NCI-H460 (cell line): ENCODE measurements around the gene FBXO11. TPM values are rescaled to one million over a fixed set of nuclear protein-coding genes. Genes with fewer than 3 reads are reported as not detected.
"Not testable (repeated sequence)": the region's sequence is repeated elsewhere in the genome, so short reads cannot be mapped to it uniquely, and the experiment has no call there.

Source experiments
- DNase-seq: peaks from one replicate; pipeline ENCODE4 v3.0.0-alpha.2; 2016; ENCODE audit warnings: low read depth; ENCODE audit errors: extremely low read depth
- total RNA-seq: library from RNA; depleted of rRNA; stranded (reverse); fragments of >200 nt; shearing (Covaris generic); gene quantifications from 2 replicates; pipeline ENCODE4 v1.2.3, GENCODE V29; 2014

Gene FBXO11
- total RNA-seq, 1 experiment from 2014 or later: 24.1 TPM

- no peak for DNase-seq
Measured at GRCh38 chr2:47899915-47900816, 6.1 kb downstream of the FBXO11 start.

- no peak for DNase-seq
Measured at GRCh38 chr2:47897883-47898731, 8.2 kb downstream of the FBXO11 start.

GRCh38 chr2:47897191-47897882 is 9.0 kb downstream of the FBXO11 start:
- DNase-seq: not testable (repeated sequence)

- no peak for DNase-seq
Measured at GRCh38 chr2:47896450-47896968, 9.8 kb downstream of the FBXO11 start.

DNA sequence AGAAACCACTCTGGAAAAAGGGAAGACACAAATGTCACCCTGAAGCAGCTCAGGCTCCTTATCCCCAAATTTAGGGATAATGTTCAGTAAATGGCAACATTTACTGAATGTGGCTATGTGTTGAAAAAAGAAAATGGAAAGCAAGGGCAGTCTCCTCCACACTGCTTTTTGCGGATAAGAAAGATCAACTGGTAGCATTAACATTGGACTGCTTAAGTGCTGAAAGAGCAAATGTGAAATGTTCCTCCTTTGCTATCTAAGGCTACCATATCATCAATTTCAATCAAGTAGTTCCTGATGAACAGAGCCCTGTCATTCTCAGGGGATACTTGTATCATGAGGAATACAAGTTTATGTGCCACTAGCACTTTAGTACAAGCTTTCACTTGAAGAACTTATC is 12.5 kb downstream of the FBXO11 start:
- no peak for DNase-seq

GRCh38 chr2:47892338-47892730 is 14.0 kb downstream of the FBXO11 start:
- no peak for DNase-seq

DNA sequence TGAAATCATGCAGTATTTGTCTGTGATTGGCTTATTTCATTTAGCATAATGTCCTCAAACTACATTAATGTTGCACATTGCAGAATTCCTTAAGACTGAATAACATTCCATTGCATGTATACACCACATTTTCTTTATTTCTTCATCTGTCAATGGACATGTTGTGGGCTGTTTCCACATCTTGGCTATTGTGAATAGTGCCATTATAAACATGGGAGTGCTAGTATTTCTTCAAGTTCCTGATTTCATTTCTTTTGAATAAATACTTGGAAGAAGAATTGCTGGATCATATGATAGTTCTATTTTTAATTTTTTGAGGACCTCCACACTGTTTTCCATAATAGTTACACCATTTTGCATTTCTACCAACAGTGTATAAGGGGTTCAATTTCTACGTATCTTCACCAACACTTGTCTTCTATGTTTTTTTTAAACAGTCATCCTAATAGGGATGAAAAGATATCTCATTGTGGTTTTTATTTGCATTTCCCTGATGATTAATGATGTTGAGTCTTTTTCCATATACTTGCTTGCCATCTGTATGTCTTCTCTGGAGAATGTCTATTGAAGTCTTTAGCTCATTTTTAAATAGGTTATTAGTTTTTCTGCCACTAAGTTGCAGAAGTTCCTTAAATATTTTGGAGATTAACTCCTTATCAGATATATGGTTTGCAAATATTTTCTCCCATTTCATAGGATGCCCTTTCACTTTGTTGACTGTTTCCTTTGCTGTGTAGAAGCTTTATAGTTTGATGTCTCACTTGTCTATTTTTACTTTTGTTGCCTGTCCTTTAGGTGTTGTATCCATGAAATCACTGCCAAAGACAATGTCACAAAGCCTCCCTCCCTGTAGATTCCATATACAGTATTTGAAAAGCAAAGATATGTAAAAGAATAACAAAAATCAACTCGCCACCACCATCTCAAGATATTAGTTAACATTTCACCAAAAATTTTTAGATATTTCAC is 14.6 kb downstream of the FBXO11 start:
- DNase-seq: no peak

DNA sequence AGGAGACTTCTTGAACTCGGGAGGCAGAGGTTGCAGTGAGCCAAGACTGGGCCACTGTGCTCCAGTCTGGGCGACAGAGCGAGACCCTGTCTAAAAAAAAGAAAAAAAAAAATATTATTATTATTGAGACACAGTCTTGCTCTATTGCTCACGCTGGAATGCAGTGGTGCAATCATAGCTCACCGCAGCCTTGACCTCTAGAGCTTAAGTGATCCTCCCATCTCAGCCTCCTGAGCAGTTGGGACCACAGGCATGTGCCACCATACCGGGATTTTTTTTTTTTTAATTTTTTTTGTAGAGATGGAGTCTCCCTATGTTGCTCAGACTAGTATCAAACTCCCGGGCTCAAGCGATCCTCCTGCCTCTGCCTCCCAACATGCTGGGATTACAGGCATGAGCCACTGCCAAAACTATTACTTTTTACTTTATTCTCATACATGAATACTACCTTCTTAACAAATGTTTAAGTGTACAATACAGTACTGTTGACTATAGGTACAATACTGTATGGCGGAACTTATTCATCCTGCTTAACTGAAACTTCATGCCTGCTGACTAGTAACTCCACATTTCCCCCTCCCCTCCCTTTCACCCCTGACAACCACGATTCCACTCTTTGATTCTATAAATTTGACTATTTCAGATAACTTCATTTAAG is 15.5 kb downstream of the FBXO11 start:
- no peak for DNase-seq

DNA sequence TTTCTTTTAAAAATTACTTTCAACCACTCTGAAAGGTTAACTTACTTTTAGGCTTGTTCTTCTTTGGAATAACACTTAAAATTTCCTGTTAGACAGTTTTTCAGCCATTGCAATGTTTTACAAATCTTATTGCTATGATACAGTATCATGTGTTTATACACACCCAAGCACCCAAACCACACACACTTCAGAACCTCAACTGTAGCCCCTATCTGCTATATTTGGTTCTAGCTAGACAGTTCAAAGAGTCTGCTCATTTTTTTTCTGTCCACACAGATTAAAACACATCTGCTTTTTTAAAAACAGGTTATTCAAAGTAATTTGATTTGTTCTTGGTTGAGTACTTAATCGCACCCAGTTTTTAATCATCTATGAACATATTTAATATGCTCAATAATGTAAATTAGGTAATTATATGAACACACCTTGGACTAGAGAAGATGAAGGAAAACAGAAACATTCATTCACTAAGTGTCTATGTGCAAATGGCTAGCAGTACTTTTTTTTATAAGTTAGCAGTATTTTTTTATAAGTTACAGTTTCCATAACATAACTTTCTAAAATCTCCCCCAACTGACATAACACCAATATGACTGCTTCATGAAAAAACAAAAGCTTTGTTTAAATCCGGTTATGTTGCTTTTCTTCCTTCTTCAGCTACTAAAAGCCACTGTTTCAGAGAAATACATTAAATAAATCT is 17.6 kb downstream of the FBXO11 start:
- DNase-seq: no peak

DNA sequence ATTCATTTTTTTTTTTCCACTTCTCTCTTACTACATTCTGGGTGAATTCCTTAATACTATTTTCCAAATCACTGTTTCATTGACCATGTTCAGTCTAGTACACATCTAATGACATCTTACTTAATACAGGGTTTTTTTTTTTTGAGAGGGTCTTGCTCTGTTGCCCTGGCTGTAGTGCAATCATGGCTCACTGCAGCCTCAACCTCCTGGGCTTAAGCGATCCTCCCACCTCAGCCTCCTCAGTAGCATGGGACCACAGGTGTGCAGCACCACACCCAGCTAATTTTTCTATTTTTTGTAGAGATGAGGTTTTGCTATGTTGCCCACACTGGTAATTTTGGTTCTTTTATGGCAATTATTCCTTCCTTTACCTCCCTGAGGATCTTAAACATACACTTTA is 29.4 kb downstream of the FBXO11 start:
- no peak for DNase-seq

DNA sequence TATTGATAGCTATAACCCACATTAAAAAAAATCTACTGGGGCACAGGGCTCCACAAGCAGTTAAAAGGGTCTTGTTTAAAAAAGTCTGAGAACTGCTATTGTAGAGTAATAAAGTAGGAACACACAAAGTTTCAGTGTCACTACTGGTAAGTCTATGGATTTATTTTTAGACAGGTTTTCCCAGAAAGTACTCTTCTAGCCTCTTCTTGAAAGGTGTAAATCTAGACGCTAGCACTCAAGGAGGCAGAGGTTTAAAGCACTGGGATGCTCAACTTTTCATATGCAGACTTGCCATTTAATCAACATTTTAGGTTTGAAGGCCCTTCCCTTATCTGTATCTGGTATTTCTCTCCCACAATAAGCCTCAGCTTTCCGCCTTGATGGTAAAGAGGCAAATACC is 33.4 kb downstream of the FBXO11 start:
- no peak for DNase-seq

DNA sequence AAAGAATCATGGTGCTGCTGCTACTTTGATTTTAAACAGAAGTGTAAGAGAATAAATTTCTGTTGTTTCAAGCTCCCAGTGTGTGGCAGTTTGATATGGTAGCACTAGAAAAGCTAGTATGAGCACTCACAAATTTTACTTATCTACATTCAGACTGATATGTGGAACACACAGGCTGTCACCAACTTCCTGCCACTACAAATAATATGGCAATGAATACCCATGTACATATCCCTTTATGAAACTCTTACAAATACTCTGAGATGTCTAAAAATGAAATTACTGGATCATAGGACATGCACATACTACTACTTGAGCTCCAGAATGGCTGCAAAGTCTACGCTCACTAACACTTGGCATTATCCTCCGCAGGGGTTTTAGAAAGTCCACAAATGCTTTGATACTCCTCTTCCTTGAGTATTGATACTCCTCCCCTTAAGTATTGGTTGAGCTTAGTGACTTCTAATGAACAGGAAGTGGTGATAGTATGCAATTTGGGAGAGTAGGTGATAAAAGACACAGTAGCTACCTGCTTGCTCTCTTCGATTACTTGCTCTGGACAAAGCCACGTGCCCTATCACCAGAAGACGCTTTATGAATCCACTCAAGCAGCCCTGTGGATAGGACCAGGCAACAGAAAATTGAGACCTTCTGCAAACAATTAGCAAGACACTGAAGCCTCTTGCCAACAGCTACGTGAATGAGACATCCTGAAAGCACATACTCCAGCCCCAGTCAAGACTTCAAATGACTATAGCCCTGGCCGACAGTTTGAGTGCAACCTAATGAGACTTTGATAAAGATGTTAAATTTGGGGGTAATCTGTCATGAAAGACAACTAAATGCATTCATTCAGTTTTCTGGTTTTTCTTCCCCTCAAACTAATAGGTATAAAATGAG is 35.4 kb downstream of the FBXO11 start:
- DNase-seq: no peak

DNA sequence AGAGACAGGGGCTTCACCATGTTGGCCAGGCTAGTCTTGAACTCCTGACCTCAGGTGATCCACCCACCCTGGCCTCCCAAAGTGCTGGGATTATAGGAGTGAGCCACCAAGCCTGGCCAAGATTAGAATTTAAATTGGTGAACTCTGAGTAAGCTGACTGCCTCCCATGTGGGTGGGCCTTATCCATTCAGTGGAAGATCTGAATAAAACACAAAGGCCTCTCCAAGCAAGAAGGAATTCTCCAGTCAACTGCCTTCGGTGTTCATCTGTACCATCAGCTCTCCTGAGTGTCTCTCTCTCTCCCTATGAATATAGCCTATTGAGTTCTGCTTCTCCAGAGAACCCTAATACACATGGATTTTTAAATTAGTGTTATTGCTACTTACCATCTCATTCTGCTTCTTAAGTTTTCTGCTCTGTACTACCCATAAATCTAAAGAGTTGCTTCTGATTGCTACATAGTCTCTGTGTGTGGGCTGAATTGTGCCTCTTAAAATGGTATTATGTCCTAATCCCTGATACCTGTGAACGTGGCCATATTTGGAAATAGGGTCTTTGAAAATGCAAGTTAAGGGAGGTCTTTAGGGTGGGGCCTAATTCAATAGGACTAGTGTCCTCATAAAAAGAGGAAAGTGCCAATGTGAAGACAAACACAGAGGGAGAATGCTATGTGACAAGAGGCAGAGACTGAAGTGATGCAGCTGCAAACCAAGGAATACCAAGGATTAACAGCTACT is 36.3 kb downstream of the FBXO11 start:
- DNase-seq: no peak

DNA sequence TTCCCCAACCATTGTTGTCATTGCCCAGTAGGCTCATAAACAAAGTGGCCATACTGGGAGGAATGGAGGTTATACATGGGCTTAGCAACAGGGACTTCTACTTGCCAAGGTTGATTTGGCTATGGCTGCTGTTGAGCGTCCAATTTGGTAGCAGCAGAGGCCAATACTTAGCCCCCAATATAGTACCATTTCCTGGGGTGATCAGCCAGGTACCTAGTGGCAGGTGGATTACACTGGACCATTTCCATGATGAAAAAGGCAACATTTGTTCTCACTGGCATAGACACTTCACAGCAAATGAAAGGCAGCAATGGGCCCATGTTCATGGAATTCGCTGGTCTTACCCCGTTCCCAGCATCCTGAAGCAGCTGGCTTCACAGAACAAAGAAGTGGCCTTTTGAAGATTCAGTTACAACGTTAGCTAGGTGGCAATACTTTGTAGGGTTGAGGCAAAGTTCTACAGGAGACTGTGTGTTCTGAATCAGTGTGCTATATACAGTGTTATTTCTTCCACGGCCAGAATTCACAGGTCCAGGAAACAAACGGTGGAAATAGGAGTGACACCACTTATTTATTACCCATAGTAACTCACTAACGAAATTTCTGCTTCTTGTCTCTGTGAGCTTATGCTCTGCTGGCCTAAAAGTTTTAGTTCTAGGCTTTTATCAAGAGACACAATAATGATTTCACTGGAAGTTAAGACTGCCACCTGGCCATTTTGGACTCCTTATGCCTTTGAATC is 37.5 kb downstream of the FBXO11 start:
- no peak for DNase-seq

DNA sequence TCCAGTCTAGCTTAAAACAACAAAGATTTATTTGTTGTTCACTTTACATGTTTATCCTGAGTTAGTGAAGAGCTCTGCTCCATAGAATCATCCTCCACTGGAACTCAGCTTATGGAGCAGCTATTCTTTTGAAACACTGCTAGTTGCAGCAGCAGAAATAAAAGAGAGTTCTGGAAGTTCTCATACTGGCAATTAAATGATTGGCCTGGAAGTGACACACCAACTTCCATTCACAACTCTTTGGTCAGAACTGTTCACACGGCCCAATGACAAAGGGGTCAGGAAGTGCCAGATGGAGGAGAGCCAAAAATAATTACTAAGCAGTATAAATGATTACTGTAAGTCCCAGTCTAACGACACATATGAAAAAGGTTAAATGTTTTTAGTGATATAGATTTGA is 39.1 kb downstream of the FBXO11 start:
- peak; percentile 65 for DNase-seq

GRCh38 chr2:47864566-47864965 is 41.7 kb downstream of the FBXO11 start:
- no peak for DNase-seq
